ENCODE results near the gene MUC5AC.

MUC5AC gene

GRCh38 chr11:1218256-1218787 lies 60.6 kb downstream of the MUC5AC start:
- DNase-seq: no peak
- no peak overlapping the region for H3K27ac Mint-ChIP-seq
- H3K27me3 Mint-ChIP-seq: peaks cover 16% of the 10 kb centered on the region
- H3K4me1 Mint-ChIP-seq (ENCODE audit: low read depth): no peaks in the 10 kb centered on the region
- H3K4me3 Mint-ChIP-seq: no peak overlapping the region
- peaks cover 5% of the 10 kb centered on the region for H3K9me3 Mint-ChIP-seq
- no peaks in the 10 kb centered on the region for H3K36me3 Mint-ChIP-seq (ENCODE audit: low read depth)

GRCh38 chr11:1218788-1219445 lies 61.2 kb downstream of the MUC5AC start:
- Mint-ChIP-seq H3K27me3 (peaks cover 17% of the 10 kb centered on the region), H3K36me3 (ENCODE audit: low read depth) (no peaks in the 10 kb centered on the region), H3K27ac (no peak overlapping the region), H3K9me3 (peaks cover 3% of the 10 kb centered on the region), H3K4me3 (no peak overlapping the region), H3K4me1 (ENCODE audit: low read depth) (no peaks in the 10 kb centered on the region)
- DNase-seq: no peak

GRCh38 chr11:1219446-1219833 lies 61.7 kb downstream of the MUC5AC start:
- Mint-ChIP-seq H3K27me3 (peaks cover 19% of the 10 kb centered on the region), H3K4me3 (no peak overlapping the region), H3K4me1 (ENCODE audit: low read depth) (no peaks in the 10 kb centered on the region), H3K27ac (no peak overlapping the region), H3K36me3 (ENCODE audit: low read depth) (no peaks in the 10 kb centered on the region), H3K9me3 (no peaks in the 10 kb centered on the region)
- no peak for DNase-seq

GRCh38 chr11:1219834-1220815 lies 62.4 kb downstream of the MUC5AC start:
- peaks cover 19% of the 10 kb centered on the region for H3K27me3 Mint-ChIP-seq
- H3K4me3 Mint-ChIP-seq: no peak overlapping the region
- H3K36me3 Mint-ChIP-seq (ENCODE audit: low read depth): no peaks in the 10 kb centered on the region
- no peak overlapping the region for H3K27ac Mint-ChIP-seq
- no peaks in the 10 kb centered on the region for H3K4me1 Mint-ChIP-seq (ENCODE audit: low read depth)
- no peaks in the 10 kb centered on the region for H3K9me3 Mint-ChIP-seq
- DNase-seq: no peak

- Mint-ChIP-seq H3K4me3 (no peak overlapping the region), H3K4me1 (ENCODE audit: low read depth) (no peaks in the 10 kb centered on the region), H3K9me3 (no peaks in the 10 kb centered on the region), H3K27ac (no peak overlapping the region), H3K27me3 (peaks cover 19% of the 10 kb centered on the region), H3K36me3 (ENCODE audit: low read depth) (no peaks in the 10 kb centered on the region)
- DNase-seq: no peak
Observed at GRCh38 chr11:1220941-1221721, 63.4 kb downstream of the MUC5AC start.

- H3K4me1 Mint-ChIP-seq (ENCODE audit: low read depth): no peaks in the 10 kb centered on the region
- H3K4me3 Mint-ChIP-seq: no peak overlapping the region
- H3K9me3 Mint-ChIP-seq: no peaks in the 10 kb centered on the region
- no peak overlapping the region for H3K27ac Mint-ChIP-seq
- DNase-seq: no peak
- H3K27me3 Mint-ChIP-seq: peaks cover 17% of the 10 kb centered on the region
- no peaks in the 10 kb centered on the region for H3K36me3 Mint-ChIP-seq (ENCODE audit: low read depth)
Observed at GRCh38 chr11:1221848-1222311, 64.1 kb downstream of the MUC5AC start.

GRCh38 chr11:1222491-1223345 lies 65.0 kb downstream of the MUC5AC start, which contains the start of gene MUC5B:
MUC5B (plus strand) TSS chr11:1223066; CDS start chr11:1223124, 58 bp downstream.
- H3K27me3 Mint-ChIP-seq: peaks cover 17% of the 10 kb centered on the region
- H3K36me3 Mint-ChIP-seq (ENCODE audit: low read depth): no peaks in the 10 kb centered on the region
- no peaks in the 10 kb centered on the region for H3K9me3 Mint-ChIP-seq
- no peak for DNase-seq
- no peak within 1 kb of the TSS for H3K4me3 Mint-ChIP-seq
- H3K27ac Mint-ChIP-seq: no peak within 1 kb of the TSS
- no peaks in the 10 kb centered on the region for H3K4me1 Mint-ChIP-seq (ENCODE audit: low read depth)

GRCh38 chr11:1223346-1224110 lies 65.8 kb downstream of the MUC5AC start:
- no peaks in the 10 kb centered on the region for H3K36me3 Mint-ChIP-seq (ENCODE audit: low read depth)
- H3K27ac Mint-ChIP-seq: no peak overlapping the region
- H3K27me3 Mint-ChIP-seq: peaks cover 13% of the 10 kb centered on the region
- no peaks in the 10 kb centered on the region for H3K4me1 Mint-ChIP-seq (ENCODE audit: low read depth)
- H3K9me3 Mint-ChIP-seq: no peaks in the 10 kb centered on the region
- H3K4me3 Mint-ChIP-seq: no peak overlapping the region
- no peak for DNase-seq

GRCh38 chr11:1224111-1224490 lies 66.3 kb downstream of the MUC5AC start:
- DNase-seq: no peak
- Mint-ChIP-seq H3K4me1 (ENCODE audit: low read depth) (no peaks in the 10 kb centered on the region), H3K27me3 (peaks cover 13% of the 10 kb centered on the region), H3K36me3 (ENCODE audit: low read depth) (no peaks in the 10 kb centered on the region), H3K27ac (no peak overlapping the region), H3K4me3 (no peak overlapping the region), H3K9me3 (no peaks in the 10 kb centered on the region)

GRCh38 chr11:1224491-1225385 lies 67.0 kb downstream of the MUC5AC start:
- Mint-ChIP-seq H3K36me3 (ENCODE audit: low read depth) (no peaks in the 10 kb centered on the region), H3K27ac (no peak overlapping the region), H3K4me1 (ENCODE audit: low read depth) (no peaks in the 10 kb centered on the region), H3K4me3 (no peak overlapping the region), H3K9me3 (no peaks in the 10 kb centered on the region), H3K27me3 (peaks cover 13% of the 10 kb centered on the region)
- no peak for DNase-seq

- DNase-seq: no peak
- H3K36me3 Mint-ChIP-seq (ENCODE audit: low read depth): no peaks in the 10 kb centered on the region
- H3K4me3 Mint-ChIP-seq: no peak overlapping the region
- no peak overlapping the region for H3K27ac Mint-ChIP-seq
- peaks cover 13% of the 10 kb centered on the region for H3K27me3 Mint-ChIP-seq
- H3K4me1 Mint-ChIP-seq (ENCODE audit: low read depth): no peaks in the 10 kb centered on the region
- H3K9me3 Mint-ChIP-seq: no peaks in the 10 kb centered on the region
Observed at GRCh38 chr11:1225386-1226225, 67.9 kb downstream of the MUC5AC start.

Measured in activated T-cell treated with anti-CD3 and anti-CD28 coated beads, Interleukin-2, amount 50 U/mL, for 24 hours (primary cell).